Fibroblast of upper back skin (primary cell): ENCODE measurements around the gene FAM110C.
"Not testable (repeated sequence)": the region's sequence is repeated elsewhere in the genome, so short reads cannot be mapped to it uniquely, and the experiment has no call there.

Experiments
- DNase-seq: peaks from one replicate; pipeline ENCODE4 v3.0.0-alpha.2; 2013

Gene FAM110C

GRCh38 chr2:40465-40864 lies 5.8 kb downstream of the FAM110C start:
- DNase-seq, result no peak

- no peak for DNase-seq
These were observed 8.2 kb downstream of the FAM110C start for GRCh38 chr2:38155-38554.

- DNase-seq, result no peak
These were observed 10.0 kb downstream of the FAM110C start for GRCh38 chr2:36318-36717.

GRCh38 chr2:35852-36251 lies 10.5 kb downstream of the FAM110C start:
- DNase-seq, result no peak

- no peak for DNase-seq
These were observed 12.7 kb downstream of the FAM110C start for GRCh38 chr2:33620-34019.

- no peak for DNase-seq
These were observed 14.2 kb downstream of the FAM110C start for GRCh38 chr2:32068-32467.

GRCh38 chr2:29253-29652 lies 17.1 kb downstream of the FAM110C start:
- DNase-seq, result no peak

- DNase-seq, result no peak
These were observed 17.8 kb downstream of the FAM110C start for GRCh38 chr2:28406-28975.

GRCh38 chr2:26891-27290 lies 19.4 kb downstream of the FAM110C start:
- DNase-seq, result no peak

- no peak for DNase-seq
These were observed 20.8 kb downstream of the FAM110C start for GRCh38 chr2:25543-25942.

GRCh38 chr2:24591-24990 lies 21.7 kb downstream of the FAM110C start:
- not testable (repeated sequence) for DNase-seq

- no peak for DNase-seq
These were observed 22.2 kb downstream of the FAM110C start for GRCh38 chr2:24107-24506.

GRCh38 chr2:23283-23682 lies 23.0 kb downstream of the FAM110C start:
- DNase-seq, result no peak

- DNase-seq, result not testable (repeated sequence)
These were observed 24.1 kb downstream of the FAM110C start for GRCh38 chr2:22244-22643.

- DNase-seq, result not testable (repeated sequence)
These were observed 26.0 kb downstream of the FAM110C start for GRCh38 chr2:20259-20658.

- DNase-seq, result no peak
These were observed 26.8 kb downstream of the FAM110C start for GRCh38 chr2:19505-19904.

- DNase-seq, result no peak
These were observed 27.7 kb downstream of the FAM110C start for GRCh38 chr2:18402-19271.

GRCh38 chr2:15916-16315 lies 30.4 kb downstream of the FAM110C start:
- DNase-seq, result not testable (repeated sequence)

GRCh38 chr2:11248-11941 lies 34.9 kb downstream of the FAM110C start:
- DNase-seq, result no peak

GRCh38 chr2:10222-10875 lies 36.0 kb downstream of the FAM110C start:
- no peak for DNase-seq
